Stimulated activated naive CD4-positive, alpha-beta T cell treated with Interleukin-2 at 50 U/mL for 16 hours (primary cell): ENCODE measurements around the gene ZNF273.
"Not testable (repeated sequence)": the region's sequence is repeated elsewhere in the genome, so short reads cannot be mapped to it uniquely, and the experiment has no call there.

ENCODE experiments used
- DNase-seq: peaks from one replicate; lab custom pipeline; 2025; lab: John Stamatoyannopoulos, UW

Gene ZNF273

DNA sequence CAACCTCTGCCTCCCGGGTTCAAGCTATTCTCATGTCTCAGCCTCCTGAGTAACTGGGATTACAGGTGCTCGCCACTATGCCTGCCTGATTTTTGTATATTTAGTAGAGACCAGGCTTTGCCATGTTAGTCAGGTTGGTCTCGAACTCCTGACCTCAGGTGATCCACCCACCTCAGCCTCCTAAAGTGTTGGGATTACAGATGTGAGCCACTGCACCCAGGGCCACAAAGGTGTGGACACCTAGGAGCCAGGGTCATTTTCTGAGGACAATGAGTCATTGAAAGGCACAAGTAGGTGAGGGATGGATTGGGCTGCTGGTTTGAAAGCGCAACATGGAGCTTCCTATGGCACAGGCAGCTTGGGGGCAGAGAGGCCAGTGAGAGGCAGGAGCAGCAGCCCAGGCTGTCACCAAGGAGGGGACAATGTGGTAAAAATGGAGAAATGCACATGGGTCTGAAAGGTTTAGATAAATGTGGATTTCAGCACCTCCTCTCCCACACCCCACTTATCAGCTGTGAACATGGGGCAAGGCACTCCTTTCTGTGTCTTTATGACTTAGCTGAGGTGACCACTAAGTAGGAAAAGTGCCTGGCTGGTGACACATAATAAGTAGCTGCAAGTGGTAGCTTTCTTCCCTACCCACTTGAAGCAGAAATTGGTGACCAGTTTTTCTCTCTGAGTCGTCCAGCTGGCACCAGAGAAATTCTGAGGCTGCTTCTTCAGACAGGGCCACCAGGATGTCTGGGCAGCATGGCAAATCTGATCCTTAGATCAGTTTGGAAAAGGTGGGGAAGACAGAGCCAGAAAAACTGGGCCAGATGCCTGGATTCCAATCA, 41.8 kb downstream of the ZNF273 start:
- DNase-seq: not testable (repeated sequence)

DNA sequence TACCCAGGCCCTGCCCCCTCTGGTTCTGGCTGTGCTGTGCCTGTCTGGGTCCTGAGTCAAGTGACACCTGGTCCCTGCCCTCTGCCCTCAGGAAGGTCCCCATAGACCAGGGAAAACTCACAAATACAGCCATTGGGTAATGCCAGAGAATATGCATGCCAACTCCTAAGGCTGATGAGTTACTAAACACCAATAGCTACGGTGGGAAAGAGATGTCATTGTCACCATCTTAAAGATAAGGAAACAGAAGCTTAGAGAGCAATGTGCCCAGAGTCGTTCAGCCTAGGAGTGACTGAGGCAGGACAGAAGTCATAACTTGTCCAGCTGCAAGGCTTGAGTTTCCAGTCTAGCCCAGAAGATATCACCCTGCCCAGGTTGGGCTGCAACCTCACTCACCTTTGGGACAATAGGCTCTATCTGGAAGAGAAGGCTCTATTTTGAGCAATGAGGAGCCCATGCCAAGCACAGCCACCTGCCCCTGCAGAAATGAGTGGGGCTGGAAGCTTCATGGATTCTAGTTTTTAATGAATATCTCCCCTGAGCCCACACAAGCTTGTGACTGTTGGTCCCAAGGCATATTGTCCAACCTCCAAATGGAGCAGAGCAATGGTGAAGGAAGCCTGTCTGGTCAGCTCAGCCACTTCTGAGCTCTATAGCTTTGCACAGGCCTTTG, 42.6 kb downstream of the ZNF273 start:
- DNase-seq: no peak

DNA sequence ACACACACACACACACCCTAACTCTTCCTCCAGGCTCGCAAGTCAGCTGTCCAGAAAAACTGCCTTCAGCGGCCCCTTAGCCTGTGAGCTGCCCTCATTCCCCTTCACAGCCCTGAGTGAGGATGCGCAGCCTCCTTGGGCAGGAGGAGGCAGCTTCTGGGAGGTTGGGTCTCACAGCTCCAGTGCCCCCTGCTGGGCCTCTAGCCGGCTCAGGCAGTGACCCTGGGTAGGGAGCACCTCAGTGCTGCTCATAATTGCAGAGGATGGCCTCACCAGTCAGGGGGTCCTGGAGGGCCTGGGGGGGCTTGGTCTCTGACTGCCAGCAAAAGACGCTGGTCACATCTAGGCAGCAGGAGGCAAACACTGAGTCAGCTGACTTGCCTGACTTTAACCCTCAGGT, 43.7 kb downstream of the ZNF273 start:
- DNase-seq: no peak

DNA sequence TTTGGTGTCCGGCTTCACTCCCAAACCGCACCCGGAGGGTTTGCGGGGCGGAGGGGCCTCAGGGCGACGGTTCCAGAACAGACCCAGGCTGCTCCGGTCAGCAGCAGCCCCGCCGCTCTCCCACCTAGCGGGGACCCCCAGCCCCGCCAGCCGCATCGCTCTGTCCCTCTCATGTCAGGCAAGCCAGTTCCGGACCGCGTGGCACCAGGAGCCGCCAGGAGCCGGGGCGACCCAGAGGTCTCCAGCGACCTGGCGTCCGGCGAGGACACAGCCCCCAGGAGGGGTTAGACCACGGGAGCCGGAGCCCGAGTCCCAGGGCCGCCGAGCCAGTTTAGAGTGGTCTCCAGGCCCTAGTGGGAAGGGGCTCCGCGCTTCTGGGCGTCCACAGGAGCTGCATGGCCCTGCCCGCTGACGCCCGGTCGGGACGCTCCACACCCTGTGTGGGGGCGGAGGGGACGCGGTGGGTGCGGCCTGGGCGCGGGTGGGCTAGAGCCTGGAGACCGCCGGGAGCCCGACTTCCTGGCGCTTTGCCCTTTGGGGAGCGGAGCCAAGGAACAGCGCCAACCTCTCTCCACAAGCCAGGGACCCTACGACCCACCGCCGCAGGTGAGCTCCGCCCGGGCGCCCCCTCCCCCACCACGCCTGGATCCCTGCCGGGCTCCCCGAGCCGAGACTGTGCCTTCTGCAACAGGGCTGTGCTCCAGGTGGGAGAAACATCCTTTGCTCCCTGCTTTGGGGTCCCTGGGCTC, 44.4 kb downstream of the ZNF273 start:
- no peak for DNase-seq

DNA sequence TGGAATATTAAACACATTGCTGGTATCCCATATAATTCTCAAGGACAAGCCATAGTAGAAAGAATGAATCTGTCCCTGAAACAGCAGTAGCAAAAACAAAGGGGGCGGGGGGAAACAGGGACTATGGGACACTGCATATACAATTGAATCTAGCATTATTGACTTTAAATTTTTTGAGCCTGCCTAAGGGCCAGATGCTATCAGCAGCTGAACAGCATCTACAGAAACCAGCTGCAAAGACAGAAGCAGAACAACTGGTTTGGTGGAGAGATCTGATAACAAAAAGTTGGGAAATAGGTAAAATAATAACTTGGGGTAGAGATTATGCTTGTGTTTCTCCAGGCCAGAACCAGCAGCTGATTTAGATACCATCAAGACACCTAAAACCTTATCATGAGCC, 45.7 kb downstream of the ZNF273 start:
- not testable (repeated sequence) for DNase-seq

DNA sequence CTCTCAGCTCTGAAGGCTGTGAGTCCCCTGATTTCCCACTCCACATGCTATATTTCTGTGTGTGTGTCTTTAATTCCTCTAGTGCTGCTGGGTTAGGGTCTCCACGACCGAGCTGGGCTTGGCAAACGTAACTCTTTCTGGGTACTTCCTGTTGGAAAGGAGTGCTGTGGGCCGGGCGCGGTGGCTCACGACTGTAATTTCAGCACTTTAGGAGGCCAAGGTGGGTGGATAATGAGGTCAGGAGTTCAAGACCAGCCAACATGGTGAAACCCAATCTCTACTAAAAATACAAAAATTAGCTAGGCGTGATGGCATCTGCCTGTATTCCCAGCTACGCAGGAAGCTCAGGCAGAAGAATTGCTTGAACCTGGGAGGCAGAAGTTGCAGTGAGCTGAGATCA, 47.6 kb downstream of the ZNF273 start:
- DNase-seq: not testable (repeated sequence)

DNA sequence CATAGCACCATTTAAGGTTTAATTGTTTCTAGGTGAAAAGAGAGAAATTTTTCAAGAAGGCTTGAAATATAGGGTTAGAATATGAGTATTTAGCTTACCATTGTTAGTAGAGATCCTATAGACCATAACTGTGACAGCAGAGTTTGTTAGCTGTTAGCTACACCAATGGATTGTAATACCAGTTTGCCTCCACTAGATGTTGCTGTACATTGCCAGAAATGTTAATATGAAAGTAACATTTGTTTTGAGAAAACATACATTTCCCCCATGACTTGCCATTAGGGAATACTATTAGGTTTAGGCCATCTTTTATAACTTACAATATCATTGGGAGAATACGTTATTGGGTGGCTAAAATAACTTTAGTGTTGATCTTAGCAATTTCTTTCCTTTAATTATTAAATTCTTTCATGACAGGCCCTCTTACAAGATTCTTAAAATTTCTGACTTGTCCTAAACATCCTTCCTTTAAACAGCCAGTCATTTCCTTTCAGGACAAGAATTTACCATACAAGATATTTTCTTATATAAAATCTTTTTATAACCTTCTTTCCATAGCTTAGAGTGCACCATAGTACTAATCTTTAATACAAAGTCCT, 48.3 kb downstream of the ZNF273 start:
- DNase-seq: no peak

DNA sequence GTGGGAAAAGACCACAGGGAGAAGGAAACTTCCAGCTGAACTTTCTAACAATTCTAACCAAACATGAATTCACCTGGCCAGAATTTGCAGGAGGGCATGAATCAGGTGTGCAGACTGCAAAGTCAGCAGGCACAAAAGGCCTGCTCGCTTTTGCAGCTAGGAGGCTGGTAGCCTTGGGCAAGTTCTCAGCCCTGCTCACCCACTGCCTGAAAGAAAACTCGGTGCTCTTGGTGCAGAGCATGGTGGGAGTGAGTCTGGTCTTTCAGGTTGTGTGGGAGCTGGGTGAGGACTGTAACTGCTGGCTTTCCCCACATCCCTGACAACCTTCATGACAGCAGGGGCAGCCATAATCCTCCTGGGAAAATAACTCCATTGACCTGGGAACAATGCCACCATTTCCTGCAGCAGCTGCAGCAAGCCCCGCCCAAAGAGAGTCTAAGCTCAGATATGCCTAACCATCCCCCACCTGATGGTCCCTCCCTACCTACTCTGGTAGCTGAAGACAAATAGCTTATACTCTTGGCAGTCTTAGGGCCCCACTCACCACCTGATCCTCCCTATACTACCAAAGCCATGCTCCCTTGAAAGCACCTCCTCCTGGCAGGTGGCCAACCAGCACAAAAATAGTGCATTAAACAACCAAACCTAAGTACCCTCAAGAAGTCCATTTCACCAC, 56.1 kb downstream of the ZNF273 start:
- no peak for DNase-seq

DNA sequence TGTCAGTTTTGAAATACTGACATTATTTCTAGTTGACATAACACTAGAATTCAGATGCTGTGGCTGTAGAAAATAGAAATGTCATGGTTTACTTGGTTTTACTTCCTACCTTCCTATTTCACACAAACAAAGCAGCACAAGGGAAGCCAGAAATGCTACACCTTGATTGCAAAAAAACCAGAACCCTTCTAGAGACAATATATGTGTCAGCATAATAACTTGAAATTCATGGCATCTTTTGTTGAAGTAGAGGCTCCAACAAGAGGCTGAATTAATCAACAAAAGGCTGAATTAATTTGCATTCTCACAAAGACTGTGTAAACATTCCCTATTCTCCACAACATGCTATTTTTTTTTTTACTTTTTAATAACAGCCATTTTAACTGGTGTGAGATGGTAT, 62.5 kb downstream of the ZNF273 start:
- DNase-seq: no peak

DNA sequence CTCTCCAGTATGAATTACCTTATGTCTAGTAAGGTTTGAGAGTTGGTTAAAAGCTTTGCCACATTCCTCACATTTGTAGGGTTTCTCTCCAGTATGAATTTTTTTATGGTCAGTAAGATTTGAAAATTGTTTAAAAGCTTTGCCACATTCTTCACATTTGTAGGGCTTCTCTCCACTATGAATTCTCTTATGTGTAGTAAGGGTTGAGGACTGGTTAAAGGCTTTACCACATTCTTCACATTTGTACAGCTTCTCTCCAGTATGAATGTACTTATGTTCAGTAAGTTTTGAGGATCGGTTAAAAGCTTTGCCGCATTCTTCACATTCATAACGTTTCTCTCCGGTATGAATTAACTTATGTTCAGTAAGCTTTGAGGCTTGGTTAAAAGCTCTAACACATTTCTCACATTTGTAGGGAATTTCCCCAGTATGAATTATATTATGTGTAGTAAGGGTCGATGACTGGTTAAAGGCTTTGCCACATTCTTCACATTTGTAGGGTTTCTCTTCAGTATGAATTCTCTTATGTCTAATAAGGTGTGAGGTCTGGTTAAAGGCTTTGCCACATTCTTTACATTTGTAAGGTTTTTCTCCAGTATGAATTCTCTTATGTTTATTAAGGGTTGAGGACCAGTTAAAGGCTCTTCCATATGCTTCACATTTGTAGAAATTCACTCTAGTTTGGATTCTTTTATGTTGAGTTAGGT, 75.6 kb downstream of the ZNF273 start:
- no peak for DNase-seq
